ENCODE data around the gene GPR42.
"Not testable (repeated sequence)": the region's sequence is repeated elsewhere in the genome, so short reads cannot be mapped to it uniquely, and the experiment has no call there.

The GPR42 gene

GRCh38 chr19:35347171-35347929, 23.5 kb upstream of the GPR42 start, which contains the start of gene FFAR1:
FFAR1 (plus strand) TSS chr19:35347902; CDS start chr19:35351552, 3,650 bp downstream.
- DNase-seq, result no peak

GRCh38 chr19:35347930-35348298, 23.0 kb upstream of the GPR42 start:
- DNase-seq, result no peak

GRCh38 chr19:35348911-35349611, 21.8 kb upstream of the GPR42 start:
- DNase-seq, result peak; percentile 35

- DNase-seq, result peak; percentile 46
These were observed 21.0 kb upstream of the GPR42 start for GRCh38 chr19:35349614-35350521.

GRCh38 chr19:35350591-35350990, 20.3 kb upstream of the GPR42 start:
- no peak for DNase-seq

DNA sequence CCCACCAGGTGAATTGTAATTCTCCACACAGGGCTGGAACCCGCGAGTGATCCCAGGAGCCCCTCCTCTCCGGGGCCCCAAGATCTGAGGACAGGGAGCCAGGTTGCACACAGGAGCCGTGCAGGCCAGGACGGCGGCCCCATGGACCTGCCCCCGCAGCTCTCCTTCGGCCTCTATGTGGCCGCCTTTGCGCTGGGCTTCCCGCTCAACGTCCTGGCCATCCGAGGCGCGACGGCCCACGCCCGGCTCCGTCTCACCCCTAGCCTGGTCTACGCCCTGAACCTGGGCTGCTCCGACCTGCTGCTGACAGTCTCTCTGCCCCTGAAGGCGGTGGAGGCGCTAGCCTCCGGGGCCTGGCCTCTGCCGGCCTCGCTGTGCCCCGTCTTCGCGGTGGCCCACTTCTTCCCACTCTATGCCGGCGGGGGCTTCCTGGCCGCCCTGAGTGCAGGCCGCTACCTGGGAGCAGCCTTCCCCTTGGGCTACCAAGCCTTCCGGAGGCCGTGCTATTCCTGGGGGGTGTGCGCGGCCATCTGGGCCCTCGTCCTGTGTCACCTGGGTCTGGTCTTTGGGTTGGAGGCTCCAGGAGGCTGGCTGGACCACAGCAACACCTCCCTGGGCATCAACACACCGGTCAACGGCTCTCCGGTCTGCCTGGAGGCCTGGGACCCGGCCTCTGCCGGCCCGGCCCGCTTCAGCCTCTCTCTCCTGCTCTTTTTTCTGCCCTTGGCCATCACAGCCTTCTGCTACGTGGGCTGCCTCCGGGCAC, 19.3 kb upstream of the GPR42 start:
- DNase-seq, result peak; percentile 45

GRCh38 chr19:35352177-35352447, 18.8 kb upstream of the GPR42 start:
- DNase-seq, result no peak

GRCh38 chr19:35352448-35353304, 18.2 kb upstream of the GPR42 start:
- DNase-seq, result peak; percentile 82

GRCh38 chr19:35353635-35354034, 17.2 kb upstream of the GPR42 start:
- peak; percentile 6 for DNase-seq

GRCh38 chr19:35354898-35355297, 16.0 kb upstream of the GPR42 start:
- DNase-seq, result peak; percentile 37

DNA sequence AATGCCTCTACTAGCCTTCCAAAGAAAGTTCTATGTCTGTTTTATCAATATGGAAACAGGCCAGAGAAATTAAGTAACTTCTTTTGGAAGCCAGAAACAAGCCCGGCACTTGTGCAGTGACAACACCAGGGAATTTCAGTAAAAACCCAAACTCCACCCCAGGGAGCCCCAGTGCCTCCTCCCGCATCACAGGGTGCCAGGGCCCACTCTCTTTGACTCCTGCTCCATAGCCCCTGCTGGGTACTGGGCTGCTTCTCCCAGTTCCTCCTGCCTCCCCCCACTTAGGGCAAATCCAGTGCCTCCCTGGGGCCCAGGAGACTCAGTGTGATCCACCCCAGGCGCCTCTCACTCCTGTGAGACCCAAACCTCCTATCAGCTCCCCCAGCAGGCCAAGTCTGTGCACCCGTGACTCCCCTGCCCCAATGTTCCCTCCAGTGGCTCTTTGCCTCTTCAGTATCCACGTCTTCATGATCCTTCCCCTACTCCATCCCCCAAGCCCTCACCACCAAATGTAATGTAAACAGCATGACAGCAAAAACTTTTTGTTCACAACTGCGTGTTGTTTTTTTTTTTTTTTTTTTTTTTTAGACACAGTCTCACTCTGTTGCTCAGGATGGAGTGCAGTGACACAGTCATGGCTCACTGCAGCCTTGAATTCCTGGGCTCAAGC, 14.9 kb upstream of the GPR42 start:
- DNase-seq, result peak; percentile 39

DNA sequence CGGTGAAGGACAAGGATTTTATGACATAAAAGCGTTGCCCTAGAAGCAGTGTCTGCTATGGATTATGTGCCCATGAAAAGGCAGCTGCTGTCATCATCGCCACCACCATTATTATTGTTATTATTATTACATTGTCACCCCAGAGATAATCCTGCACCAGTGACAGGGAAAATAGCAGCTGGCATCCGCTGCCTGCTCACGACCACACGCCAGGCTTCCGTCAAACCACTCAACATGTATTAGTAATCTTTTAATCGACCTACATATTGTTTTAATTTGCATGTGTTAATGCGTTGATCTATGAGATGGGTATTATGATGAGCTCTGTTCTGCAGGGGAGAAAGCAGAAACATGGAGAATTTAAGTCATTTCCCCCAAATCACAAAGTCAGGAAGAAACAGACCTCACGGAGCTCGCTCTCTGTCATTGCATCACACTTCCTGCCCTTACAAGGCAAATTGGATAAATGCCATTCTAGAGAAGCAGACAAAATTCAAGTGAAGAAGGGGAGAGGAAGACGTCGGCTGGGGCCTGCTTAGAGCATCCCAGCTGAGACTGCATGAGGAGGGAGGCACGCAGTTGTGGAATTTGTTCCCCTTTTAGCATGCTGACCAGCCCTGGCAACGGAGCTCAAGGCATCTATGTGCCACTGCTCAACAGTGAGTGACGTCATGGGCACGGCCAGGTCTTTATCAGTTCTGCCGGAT, 12.8 kb upstream of the GPR42 start, which contains the start of gene FFAR3:
Gene FFAR3 (plus strand): TSS at position 594 of the 707 bp plus-strand sequence. CDS start 431 bp downstream, outside the sequence.
- peak; percentile 33 for DNase-seq

- DNase-seq, result not testable (repeated sequence)
These were observed 12.0 kb upstream of the GPR42 start for GRCh38 chr19:35358834-35359233.

DNA sequence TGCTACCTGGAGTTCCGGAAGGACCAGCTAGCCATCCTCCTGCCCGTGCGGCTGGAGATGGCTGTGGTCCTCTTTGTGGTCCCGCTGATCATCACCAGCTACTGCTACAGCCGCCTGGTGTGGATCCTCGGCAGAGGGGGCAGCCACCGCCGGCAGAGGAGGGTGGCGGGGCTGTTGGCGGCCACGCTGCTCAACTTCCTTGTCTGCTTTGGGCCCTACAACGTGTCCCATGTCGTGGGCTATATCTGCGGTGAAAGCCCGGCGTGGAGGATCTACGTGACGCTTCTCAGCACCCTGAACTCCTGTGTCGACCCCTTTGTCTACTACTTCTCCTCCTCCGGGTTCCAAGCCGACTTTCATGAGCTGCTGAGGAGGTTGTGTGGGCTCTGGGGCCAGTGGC, 11.5 kb upstream of the GPR42 start:
- DNase-seq, result not testable (repeated sequence)

DNA sequence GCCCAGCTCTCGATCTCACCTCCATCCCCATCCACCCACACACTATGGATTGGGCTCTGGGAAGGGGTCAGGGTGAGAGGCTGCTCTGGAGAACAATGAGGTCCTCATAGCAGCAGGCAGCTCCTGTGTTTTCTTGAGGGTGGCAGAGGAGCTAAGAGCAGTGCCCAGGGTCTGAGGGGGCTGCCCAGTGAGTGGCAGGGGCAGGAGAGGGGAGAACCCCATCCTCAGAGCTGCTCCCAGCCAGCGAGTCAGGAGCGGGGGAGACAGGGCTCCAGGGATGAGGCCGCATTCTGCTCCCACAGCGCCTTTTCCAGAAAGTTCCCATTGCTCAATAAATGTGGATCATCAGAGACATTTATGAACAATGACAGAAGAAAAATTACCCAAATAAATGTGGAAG, 10.8 kb upstream of the GPR42 start:
- DNase-seq, result not testable (repeated sequence)

DNA sequence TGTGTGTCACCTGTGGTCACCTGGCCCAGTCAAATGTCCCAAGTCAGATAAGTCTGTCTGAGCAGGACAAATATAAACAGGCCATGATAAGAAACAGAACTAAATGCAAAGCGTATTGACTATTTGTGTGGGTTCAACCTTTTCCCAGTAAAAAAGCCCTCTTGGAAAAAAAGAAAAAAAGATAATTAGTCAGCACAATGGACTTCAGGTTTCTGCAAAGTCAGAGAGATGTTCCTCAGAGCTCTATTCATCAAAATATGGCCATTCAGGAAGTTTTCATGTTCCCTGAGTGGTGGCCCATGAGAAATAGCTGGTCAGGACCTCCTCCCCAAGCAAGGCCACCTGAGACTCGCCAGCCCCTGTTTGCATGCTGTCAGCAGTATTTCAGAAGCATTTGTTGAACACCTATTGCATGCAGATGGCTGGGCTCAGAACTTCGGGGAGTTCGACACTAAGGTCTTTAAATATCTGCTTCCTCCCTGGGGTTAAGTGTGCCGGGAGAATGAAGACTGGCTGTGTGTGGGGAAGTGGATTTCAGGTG, 9.9 kb upstream of the GPR42 start:
- no peak for DNase-seq

GRCh38 chr19:35362261-35363000, 8.4 kb upstream of the GPR42 start:
- DNase-seq, result no peak

GRCh38 chr19:35363001-35363590, 7.8 kb upstream of the GPR42 start:
- DNase-seq, result no peak
